ENCODE measurements around the gene BCHE. TPM values are rescaled to one million over a fixed set of nuclear protein-coding genes. Genes with fewer than 3 reads are reported as not detected.

Gene BCHE
- total and polyA plus RNA-seq, 2 donors (not counting 3 experiments of a cell fraction or from before 2014, with no cell fraction given): 0.27 to 0.66 TPM

- Histone ChIP-seq H4K20me1 (replicated peaks; ENCODE audit: control insufficient read depth, extremely low read depth, insufficient read depth, low read length) (no peaks in the 10 kb centered on the region), H3K36me3 (ENCODE audit: control insufficient read depth in 2 of 2, extremely low read depth in 1 of 2, insufficient read depth in 2 of 2, low read length in 2 of 2) (no peaks in the 10 kb centered on the region), H3K4me3 (replicated peaks in 1 of 3; ENCODE audit: insufficient read depth in 1 of 3, low read depth in 1 of 3, low read length in 3 of 3) (no peak overlapping the region), H3K4me2 (ENCODE audit: insufficient read depth, low read length) (no peak overlapping the region), H3K9me1 (replicated peaks; ENCODE audit: control insufficient read depth, extremely low read depth, insufficient read depth, low read length) (no peaks in the 10 kb centered on the region), H3K9me3 (replicated peaks; ENCODE audit: control insufficient read depth, insufficient read depth, low read length) (no peaks in the 10 kb centered on the region), H3K9ac (replicated peaks; ENCODE audit: extremely low read depth, insufficient read depth, low read length) (no peak overlapping the region), H2AFZ (ENCODE audit: low read depth, low read length) (no peak overlapping the region), H3K4me1 (ENCODE audit: control insufficient read depth, extremely low read depth, insufficient read depth, low read length) (no peaks in the 10 kb centered on the region), H3K27ac (ENCODE audit: insufficient read depth, low read depth, low read length) (no peak overlapping the region), H3K79me2 (ENCODE audit: control insufficient read depth, insufficient read depth, low read length) (no peaks in the 10 kb centered on the region), H3K27me3 (ENCODE audit: control insufficient read depth in 2 of 2, insufficient read depth in 2 of 2, low read length in 2 of 2) (no peaks in the 10 kb centered on the region)
- CTCF ChIA-PET: no interaction called here
- no TSS peak for BruUV-seq (replicated peaks)
- POLR2A ChIA-PET: no interaction called here
- FAIRE-seq (no peak), DNase-seq (ENCODE audit: low read depth, low spot score) (no peak)
- dilution Hi-C loops (cut with MboI; ENCODE audit: extremely low pct_ligation_motif_present, low sequenced_read_pairs): no loop called here
- no peak for TF ChIP-seq MYC (IDR thresholded peaks at IDR 0.05; ENCODE audit: low read depth, low read length)
- TF ChIP-seq JUN (IDR thresholded peaks at IDR 0.05; ENCODE audit: borderline replicate concordance, insufficient read depth, insufficient read length, low read depth): no peak
- TF ChIP-seq CTCF (IDR thresholded peaks at IDR 0.05; ENCODE audit: extremely low read depth in 1 of 2, insufficient read depth in 1 of 2, low read depth in 1 of 2, low read length in 2 of 2): no peak
- TF ChIP-seq POLR2AphosphoS5 (IDR thresholded peaks at IDR 0.05; ENCODE audit: insufficient read depth, low read depth, low read length): no peak
- TF ChIP-seq EZH2 (IDR thresholded peaks at IDR 0.05; ENCODE audit: borderline replicate concordance, low read depth, low read length, severe bottlenecking): no peak
- TF ChIP-seq MAX (IDR thresholded peaks at IDR 0.05; ENCODE audit: insufficient read depth, insufficient read length): no peak
- intact Hi-C loops (cut with micrococcal nuclease): no loop called here
Measured at GRCh38 chr3:165784337-165784736, 52.9 kb downstream of the BCHE start.

GRCh38 chr3:165783383-165783782, 53.8 kb downstream of the BCHE start:
- no peaks in the 10 kb centered on the region for H3K79me2 ChIP-seq (ENCODE audit: control insufficient read depth, insufficient read depth, low read length)
- H3K27ac ChIP-seq (ENCODE audit: insufficient read depth, low read depth, low read length): no peak overlapping the region
- POLR2A ChIA-PET: no interaction called here
- dilution Hi-C loops (cut with MboI; ENCODE audit: extremely low pct_ligation_motif_present, low sequenced_read_pairs): no loop called here
- TF ChIP-seq POLR2AphosphoS5 (IDR thresholded peaks at IDR 0.05; ENCODE audit: insufficient read depth, low read depth, low read length) (no peak), EZH2 (IDR thresholded peaks at IDR 0.05; ENCODE audit: borderline replicate concordance, low read depth, low read length, severe bottlenecking) (no peak), MYC (IDR thresholded peaks at IDR 0.05; ENCODE audit: low read depth, low read length) (no peak), FOS (IDR thresholded peaks at IDR 0.05; ENCODE audit: borderline replicate concordance, insufficient read depth, low read length) (no peak)
- CTCF ChIA-PET: no interaction called here
- no peaks in the 10 kb centered on the region for H3K36me3 ChIP-seq (ENCODE audit: control insufficient read depth in 2 of 2, extremely low read depth in 1 of 2, insufficient read depth in 2 of 2, low read length in 2 of 2)
- H3K9ac ChIP-seq (replicated peaks; ENCODE audit: extremely low read depth, insufficient read depth, low read length): no peak overlapping the region
- no peaks in the 10 kb centered on the region for H4K20me1 ChIP-seq (replicated peaks; ENCODE audit: control insufficient read depth, extremely low read depth, insufficient read depth, low read length)
- no peak overlapping the region for H2AFZ ChIP-seq (ENCODE audit: low read depth, low read length)
- no TSS peak for BruUV-seq (replicated peaks)
- DNase-seq (ENCODE audit: low read depth, low spot score): no peak
- intact Hi-C loops (cut with micrococcal nuclease): no loop called here
- no peak for FAIRE-seq
- H3K9me1 ChIP-seq (replicated peaks; ENCODE audit: control insufficient read depth, extremely low read depth, insufficient read depth, low read length): no peaks in the 10 kb centered on the region
- no peaks in the 10 kb centered on the region for H3K9me3 ChIP-seq (replicated peaks; ENCODE audit: control insufficient read depth, insufficient read depth, low read length)
- no peak overlapping the region for H3K4me3 ChIP-seq (replicated peaks in 1 of 3; ENCODE audit: insufficient read depth in 1 of 3, low read depth in 1 of 3, low read length in 3 of 3)
- no peaks in the 10 kb centered on the region for H3K27me3 ChIP-seq (ENCODE audit: control insufficient read depth in 2 of 2, insufficient read depth in 2 of 2, low read length in 2 of 2)
- no peaks in the 10 kb centered on the region for H3K4me1 ChIP-seq (ENCODE audit: control insufficient read depth, extremely low read depth, insufficient read depth, low read length)
- H3K4me2 ChIP-seq (ENCODE audit: insufficient read depth, low read length): no peak overlapping the region
